Muscle layer of duodenum (tissue), 2 donors: ENCODE measurements around the gene PLK5.

Experiments used
- H3K27ac ChIP-seq: one replicate; pipeline ENCODE4 v1.7.0; 2013; ENCODE audit warnings: mild to moderate bottlenecking, low read length
- H3K27me3 ChIP-seq: one replicate; pipeline ENCODE4 v1.7.0; 2013; ENCODE audit warnings: low read depth, mild to moderate bottlenecking, control low read depth, low read length
- H3K36me3 ChIP-seq, 2 donors: one replicate each; pipeline ENCODE4 v1.7.0; 2013; ENCODE audit warnings: low read length in 2 of 2, control low read depth in 1 of 2, mild to moderate bottlenecking in 1 of 2; ENCODE audit not compliant: insufficient read depth in 2 of 2, control insufficient read depth in 1 of 2
- H3K4me1 ChIP-seq, 2 donors: one replicate each; pipeline ENCODE4 v1.7.0; 2013; ENCODE audit warnings: low read length in 2 of 2, mild to moderate bottlenecking in 2 of 2, control low read depth in 1 of 2, moderate library complexity in 1 of 2; ENCODE audit not compliant: insufficient read depth in 2 of 2, control insufficient read depth in 1 of 2
- H3K4me3 ChIP-seq, 2 donors: one replicate each; pipeline ENCODE4 v1.7.0; 2013; ENCODE audit warnings: low read length in 2 of 2, low read depth in 1 of 2, mild to moderate bottlenecking in 1 of 2
- H3K9me3 ChIP-seq, 2 donors: one replicate each; pipeline ENCODE4 v1.7.0; 2013; ENCODE audit warnings: low read length in 2 of 2, control low read depth in 1 of 2, mild to moderate bottlenecking in 1 of 2; ENCODE audit not compliant: control insufficient read depth in 1 of 2
- donor health status: healthy.

PLK5 gene

GRCh38 chr19:1522061-1522460, 1.8 kb upstream of the PLK5 start:
- Histone ChIP-seq H3K36me3 (no peaks in the 10 kb centered on the region), H3K9me3 (no peaks in the 10 kb centered on the region), H3K4me1 (peaks cover 0 to 3% of the 10 kb centered on the region in 2 donors), H3K4me3 (no peak overlapping the region), H3K27ac (no peak overlapping the region), H3K27me3 (peaks cover 16% of the 10 kb centered on the region)

DNA sequence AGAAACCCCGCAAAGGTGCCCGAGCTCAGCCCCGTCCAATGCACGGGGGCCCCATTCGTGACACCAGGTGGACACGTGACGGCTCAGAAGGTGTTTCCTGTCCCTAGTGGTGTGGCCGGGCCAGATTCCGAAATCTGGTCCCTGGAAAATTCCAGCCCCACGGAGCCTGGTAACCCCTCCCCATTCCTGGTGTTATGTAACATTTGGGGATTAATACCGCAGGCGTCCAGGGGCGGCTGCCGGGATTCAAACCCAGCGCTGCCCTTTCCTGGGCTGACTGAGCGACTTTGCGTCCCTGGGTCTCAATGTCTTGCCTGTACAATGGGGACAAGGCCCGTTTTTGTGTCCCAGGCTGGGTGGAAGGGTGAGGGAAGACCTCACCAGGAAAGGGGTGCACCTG, 1.0 kb upstream of the PLK5 start:
- no peaks in the 10 kb centered on the region for H3K9me3 ChIP-seq
- no peak overlapping the region for H3K4me3 ChIP-seq
- H3K36me3 ChIP-seq: no peaks in the 10 kb centered on the region
- H3K4me1 ChIP-seq: peaks cover 0 to 3% of the 10 kb centered on the region in 2 donors
- H3K27ac ChIP-seq: no peak overlapping the region
- H3K27me3 ChIP-seq: peaks cover 16% of the 10 kb centered on the region

DNA sequence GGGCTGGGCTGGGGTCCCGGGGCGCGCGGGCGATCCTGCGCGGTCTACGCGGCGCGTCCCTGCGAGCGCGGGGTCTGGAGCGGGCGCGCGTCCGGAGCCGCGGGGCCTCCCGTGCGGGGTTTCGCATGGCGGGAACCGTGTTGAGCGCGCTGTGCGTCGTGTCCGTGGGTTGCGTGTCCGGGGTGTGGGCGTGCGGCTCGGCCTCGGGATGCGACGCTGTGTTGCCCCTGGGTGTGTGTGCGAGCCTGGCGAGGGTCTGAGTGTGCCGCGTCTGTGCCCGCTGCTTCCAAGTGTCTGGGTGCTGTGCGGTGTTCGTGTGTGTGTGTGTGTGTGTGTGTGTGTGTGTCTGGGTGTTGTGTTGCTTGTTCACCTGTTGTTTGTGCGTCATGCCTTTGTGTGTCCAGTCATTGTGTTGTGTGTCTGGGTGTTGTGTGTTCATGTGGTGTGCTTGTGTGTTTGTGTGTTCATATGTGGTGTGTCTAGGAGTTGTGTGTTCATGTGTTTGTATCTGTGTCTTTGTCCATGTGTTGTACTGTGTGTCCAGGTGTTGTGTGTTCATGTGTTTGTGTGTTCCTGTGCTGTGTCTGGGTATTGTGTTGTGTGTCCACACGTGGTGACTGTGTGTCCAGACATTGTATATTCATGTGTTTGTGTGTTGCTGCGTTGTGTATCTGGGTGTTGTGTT, 552 bp downstream of the PLK5 start:
- H3K36me3 ChIP-seq: no peaks in the 10 kb centered on the region
- H3K27me3 ChIP-seq: peaks cover 16% of the 10 kb centered on the region
- peak overlapping the region in 1 of 2 donors; percentile 40 for H3K4me3 ChIP-seq
- no peaks in the 10 kb centered on the region for H3K9me3 ChIP-seq
- H3K4me1 ChIP-seq: peaks cover 0 to 3% of the 10 kb centered on the region in 2 donors
- H3K27ac ChIP-seq: no peak overlapping the region

DNA sequence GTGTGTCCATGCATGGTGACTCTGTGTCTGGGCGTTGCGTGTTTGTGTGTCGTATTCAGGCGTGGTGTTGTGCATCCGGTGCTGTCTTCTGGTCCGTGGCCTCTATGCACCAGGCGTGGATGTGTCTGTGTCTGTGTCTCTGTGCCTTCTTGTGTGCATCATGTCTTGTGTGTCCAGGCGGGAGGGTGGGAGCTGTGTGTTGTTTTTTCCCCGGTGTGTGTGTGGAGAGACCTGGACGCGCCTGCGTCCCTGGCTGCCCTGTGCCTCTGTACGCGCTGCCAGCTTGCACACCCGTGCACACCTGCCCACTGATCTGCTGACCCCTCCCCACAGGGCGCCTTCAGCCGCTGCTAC, 1.1 kb downstream of the PLK5 start:
- Histone ChIP-seq H3K27me3 (peaks cover 16% of the 10 kb centered on the region), H3K4me3 (no peak overlapping the region)

GRCh38 chr19:1525343-1525742, 1.5 kb downstream of the PLK5 start:
- Histone ChIP-seq H3K4me1 (peaks cover 0 to 3% of the 10 kb centered on the region in 2 donors), H3K27me3 (peaks cover 16% of the 10 kb centered on the region), H3K9me3 (no peaks in the 10 kb centered on the region), H3K36me3 (no peaks in the 10 kb centered on the region), H3K4me3 (no peak overlapping the region), H3K27ac (no peak overlapping the region)

More for the DNA sequence above, 1.1 kb downstream of the PLK5 start:
- Histone ChIP-seq H3K27ac (no peak overlapping the region), H3K36me3 (no peaks in the 10 kb centered on the region), H3K4me1 (peaks cover 0 to 3% of the 10 kb centered on the region in 2 donors), H3K9me3 (no peaks in the 10 kb centered on the region)

DNA sequence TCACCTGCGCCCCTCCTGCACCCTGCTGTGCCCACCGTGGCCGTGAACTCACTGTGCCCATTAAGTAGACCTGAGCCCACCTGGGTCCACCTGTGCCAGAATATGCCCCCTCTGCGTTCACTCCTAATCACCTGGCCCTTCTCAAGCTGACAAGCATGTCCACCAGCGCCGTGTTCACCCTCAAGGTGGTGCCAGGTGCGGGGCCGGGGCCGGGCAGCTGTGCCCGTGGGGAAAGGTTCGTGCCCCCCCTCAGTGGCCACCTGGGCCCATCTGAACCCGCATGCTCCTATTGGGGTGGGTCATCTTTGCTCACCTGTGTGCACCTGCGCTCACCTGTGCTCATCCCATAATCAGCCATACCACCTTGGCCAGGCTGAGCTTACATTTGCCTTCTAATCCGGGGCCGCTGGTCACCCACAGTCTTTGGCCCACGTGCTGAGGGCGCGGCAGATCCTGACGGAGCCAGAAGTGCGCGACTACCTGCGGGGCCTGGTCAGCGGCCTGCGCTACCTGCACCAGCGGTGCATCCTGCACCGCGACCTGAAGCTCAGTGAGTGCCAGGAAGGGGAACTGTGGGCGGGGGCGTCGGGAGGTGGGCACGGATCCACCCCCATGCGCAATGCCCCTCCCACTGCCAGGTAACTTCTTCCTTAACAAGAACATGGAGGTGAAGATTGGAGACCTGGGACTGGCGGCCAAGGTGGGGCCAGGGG, 2.3 kb downstream of the PLK5 start:
- Histone ChIP-seq H3K4me3 (no peak overlapping the region), H3K9me3 (no peaks in the 10 kb centered on the region), H3K27ac (no peak overlapping the region), H3K27me3 (peaks cover 16% of the 10 kb centered on the region), H3K36me3 (no peaks in the 10 kb centered on the region), H3K4me1 (peaks cover 0 to 3% of the 10 kb centered on the region in 2 donors)

DNA sequence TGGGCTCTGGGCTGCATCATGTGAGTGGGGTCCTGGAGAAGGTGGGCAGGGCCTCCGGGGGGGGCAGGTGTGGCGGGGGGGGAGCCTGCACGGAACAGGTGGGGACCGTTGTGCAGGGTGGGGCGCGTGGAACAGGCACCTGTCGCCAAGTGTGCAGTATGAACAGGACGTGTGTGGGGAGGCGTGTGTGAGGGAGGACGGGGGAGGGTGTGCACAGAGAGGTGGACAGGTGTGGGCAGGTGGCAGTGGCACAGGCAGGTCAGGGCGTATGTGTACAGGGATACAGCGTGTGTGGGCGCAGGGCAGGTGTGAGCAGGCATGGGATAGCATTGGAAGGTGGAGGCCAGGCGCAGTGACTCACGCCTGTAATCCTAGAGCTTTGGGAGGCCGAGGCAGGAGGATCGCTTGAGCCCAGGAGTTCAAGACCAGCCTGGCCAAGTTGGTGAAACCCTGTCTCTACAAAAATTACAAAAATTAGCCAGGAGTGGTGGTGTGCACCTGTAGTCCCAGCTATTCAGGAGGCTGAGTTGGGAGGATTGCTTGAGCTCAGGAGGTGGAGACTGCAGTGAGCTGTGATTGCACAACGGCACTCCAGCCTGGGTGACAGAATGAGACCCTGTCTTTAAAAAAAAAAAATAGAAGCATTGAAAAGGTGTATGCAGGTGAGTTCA, 3.2 kb downstream of the PLK5 start:
- no peak overlapping the region for H3K4me3 ChIP-seq
- H3K4me1 ChIP-seq: peaks cover 0 to 3% of the 10 kb centered on the region in 2 donors
- no peaks in the 10 kb centered on the region for H3K9me3 ChIP-seq
- H3K36me3 ChIP-seq: no peaks in the 10 kb centered on the region
- no peak overlapping the region for H3K27ac ChIP-seq
- peaks cover 23% of the 10 kb centered on the region for H3K27me3 ChIP-seq

- Histone ChIP-seq H3K27ac (no peak overlapping the region), H3K27me3 (peaks cover 23% of the 10 kb centered on the region), H3K36me3 (no peaks in the 10 kb centered on the region)
Observed at GRCh38 chr19:1527650-1528309, 3.9 kb downstream of the PLK5 start.

GRCh38 chr19:1528596-1529429, 4.9 kb downstream of the PLK5 start:
- H3K27ac ChIP-seq: no peak overlapping the region
- peaks cover 0 to 3% of the 10 kb centered on the region in 2 donors for H3K4me1 ChIP-seq
- H3K36me3 ChIP-seq: no peaks in the 10 kb centered on the region
- H3K4me3 ChIP-seq: no peak overlapping the region
- H3K27me3 ChIP-seq: peaks cover 17% of the 10 kb centered on the region
- H3K9me3 ChIP-seq: no peaks in the 10 kb centered on the region

More at GRCh38 chr19:1527650-1528309, 3.9 kb downstream of the PLK5 start:
- Histone ChIP-seq H3K9me3 (no peaks in the 10 kb centered on the region), H3K4me1 (peaks cover 0 to 3% of the 10 kb centered on the region in 2 donors), H3K4me3 (no peak overlapping the region)

DNA sequence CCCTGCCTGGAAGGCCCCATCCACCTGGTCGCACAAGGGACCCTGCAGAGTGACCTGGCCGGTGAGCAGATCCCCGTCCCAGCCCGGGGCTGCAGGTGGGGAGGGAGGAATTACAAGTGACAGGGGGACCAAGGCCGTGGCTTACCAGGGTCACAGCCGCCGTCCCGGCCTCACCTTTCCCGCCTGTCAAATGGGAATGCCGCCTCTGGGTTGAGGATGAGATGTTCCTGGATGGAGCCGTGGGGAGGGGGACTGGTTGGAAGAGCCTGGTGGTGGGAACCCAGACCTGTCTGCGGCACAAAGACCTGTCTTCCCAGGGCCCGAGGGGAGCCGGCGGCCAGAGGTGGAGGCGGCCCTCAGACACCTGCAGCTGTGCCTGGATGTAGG, 5.5 kb downstream of the PLK5 start:
- Histone ChIP-seq H3K36me3 (no peaks in the 10 kb centered on the region), H3K27me3 (peaks cover 15% of the 10 kb centered on the region), H3K27ac (no peak overlapping the region), H3K4me1 (peaks cover 0 to under 1% of the 10 kb centered on the region in 2 donors), H3K4me3 (no peak overlapping the region), H3K9me3 (no peaks in the 10 kb centered on the region)
